ENCODE results near the gene UBASH3B.
"Not testable (repeated sequence)": the region's sequence is repeated elsewhere in the genome, so short reads cannot be mapped to it uniquely, and the experiment has no call there.

Gene UBASH3B

GRCh38 chr11:122822241-122822640 lies 166.7 kb downstream of the UBASH3B start:
- no peak for DNase-seq

DNA sequence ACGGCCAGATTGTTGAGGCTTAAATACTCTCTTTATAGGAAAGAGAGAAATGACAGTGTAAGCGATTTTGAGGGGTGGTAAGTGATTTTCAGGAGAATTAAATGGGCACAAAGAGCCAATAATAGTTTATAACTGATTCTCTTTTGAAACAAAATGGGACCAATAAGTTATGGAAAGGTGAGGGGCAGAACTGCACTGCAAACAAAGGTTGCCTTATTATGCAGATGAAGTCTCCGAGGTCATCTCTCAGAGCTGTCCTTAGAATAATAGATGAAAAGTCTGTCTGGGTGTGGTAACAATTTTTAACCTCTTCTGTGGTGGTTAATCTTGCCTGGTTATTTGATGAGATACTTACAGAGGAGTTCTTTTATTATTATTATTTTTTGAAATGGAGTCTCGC lies 168.0 kb downstream of the UBASH3B start:
- DNase-seq: no peak

GRCh38 chr11:122829371-122829770 lies 173.8 kb downstream of the UBASH3B start:
- not testable (repeated sequence) for DNase-seq

GRCh38 chr11:122832297-122832696 lies 176.8 kb downstream of the UBASH3B start:
- not testable (repeated sequence) for DNase-seq

- DNase-seq: no peak
These were observed 177.4 kb downstream of the UBASH3B start for GRCh38 chr11:122832721-122833470.

- DNase-seq: no peak
These were observed 178.4 kb downstream of the UBASH3B start for GRCh38 chr11:122833846-122834464.

DNA sequence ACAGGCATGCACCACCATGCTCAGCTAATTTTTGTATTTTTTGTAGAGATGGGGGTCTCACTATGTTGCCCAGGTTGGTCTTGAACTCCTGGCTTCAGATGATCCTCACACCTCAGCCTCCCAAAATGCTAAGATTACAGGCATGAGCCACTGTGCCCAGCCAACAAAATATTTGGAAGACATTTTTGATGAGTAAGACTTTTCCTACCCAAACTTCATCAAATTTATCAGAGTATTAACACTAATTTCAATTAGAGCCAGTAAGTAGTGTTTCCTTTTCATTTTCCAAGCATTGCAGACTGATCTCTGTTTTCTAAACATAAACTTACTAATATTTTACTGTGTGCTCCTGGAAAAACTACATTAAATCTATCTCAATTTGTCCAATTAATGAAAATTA lies 181.4 kb downstream of the UBASH3B start:
- DNase-seq: no peak

DNA sequence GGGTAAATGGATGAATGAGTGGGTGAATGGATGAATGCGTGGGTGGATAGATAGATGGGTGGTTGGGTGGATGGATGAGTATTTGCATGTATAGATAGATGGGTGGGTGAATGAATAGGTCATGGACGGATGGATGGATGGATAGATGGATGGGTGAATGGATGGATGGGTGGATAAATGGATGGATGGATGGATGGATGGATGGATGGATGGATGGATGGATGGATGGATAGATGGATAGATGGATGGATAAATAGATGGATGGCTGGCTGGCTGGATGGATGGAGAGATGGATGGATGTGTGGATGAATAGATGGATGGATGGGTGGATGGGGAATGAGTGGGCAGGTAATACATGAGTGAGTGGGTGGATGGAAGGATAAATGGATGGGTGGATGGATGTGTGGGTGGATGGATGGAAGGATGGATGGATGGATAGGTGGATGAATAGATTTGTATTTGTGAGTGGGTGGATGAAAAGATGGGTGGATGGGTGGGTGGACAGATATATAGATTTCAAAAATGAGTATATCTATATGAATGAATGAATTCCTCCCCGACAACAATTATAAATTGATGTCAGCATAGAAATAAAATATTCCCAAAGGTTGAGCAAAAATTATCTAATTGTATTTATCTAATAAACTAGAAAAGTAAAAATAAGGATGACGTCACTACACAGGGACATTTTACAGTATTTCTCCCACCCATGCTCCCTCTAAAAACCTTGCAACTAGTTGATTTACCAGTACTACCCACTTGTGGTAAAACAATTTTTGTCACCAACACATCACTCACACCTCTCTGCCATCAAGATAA lies 182.2 kb downstream of the UBASH3B start:
- DNase-seq: no peak

DNA sequence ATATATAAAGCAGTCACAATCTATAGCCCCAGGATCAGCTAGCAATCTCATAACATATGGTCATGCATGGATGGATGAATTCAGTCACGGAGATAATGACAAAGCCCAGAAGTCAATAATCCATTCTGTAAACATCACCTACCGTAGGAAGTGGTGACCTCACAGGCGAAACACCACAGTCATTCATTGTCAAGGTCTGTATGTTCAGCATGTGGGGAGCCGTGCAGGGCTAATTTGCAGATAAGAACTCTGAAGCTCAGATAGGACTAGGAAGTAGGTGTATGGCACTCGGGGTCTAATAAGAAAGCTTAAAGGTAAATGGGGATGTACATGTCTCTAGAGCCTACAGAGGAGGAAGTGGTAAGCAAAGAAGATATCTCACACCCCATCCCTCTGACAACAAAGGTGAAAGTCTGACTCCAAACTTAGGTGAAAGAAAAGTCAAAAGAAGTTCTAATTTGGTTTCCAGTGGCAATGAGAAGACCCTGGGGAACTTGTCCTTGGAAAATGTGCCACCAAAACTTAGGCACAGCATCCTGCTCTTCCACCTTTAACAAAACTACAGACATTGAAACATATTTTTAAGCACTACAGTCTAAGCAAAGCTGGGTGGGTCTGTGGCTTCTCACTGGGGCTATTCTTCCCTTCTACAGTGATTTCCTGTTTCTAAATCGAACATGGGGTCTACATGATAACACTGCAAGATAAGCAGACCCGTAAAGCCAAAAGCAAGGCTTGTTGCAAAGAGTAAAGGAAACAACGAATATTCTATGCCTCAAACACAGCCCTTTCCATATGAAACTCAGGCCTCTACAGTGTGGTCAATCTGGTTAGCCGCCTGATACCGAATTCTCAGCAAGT lies 188.0 kb downstream of the UBASH3B start:
- DNase-seq: no peak

DNA sequence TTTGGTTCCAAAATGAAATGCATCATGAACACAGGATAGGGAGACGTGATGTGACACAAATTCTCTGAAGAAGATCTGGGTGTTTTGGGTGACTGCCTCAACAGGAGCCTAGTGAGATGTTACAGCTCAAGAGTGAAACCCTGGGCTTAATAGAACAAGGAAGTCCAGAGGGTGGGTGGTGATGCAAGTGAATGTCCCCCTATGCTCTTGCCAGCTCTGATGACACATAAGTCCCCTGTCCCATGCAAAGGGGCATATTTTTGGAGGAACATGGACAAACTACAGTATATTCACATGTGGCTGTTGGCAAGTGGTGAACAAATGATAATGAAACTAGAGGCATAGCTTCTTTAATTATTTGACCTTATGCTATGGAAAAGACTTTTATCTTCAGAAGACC lies 191.9 kb downstream of the UBASH3B start:
- DNase-seq: no peak

- DNase-seq: no peak
These were observed 192.7 kb downstream of the UBASH3B start for GRCh38 chr11:122848186-122848585.

GRCh38 chr11:122850076-122850631 lies 194.6 kb downstream of the UBASH3B start:
- no peak for DNase-seq

DNA sequence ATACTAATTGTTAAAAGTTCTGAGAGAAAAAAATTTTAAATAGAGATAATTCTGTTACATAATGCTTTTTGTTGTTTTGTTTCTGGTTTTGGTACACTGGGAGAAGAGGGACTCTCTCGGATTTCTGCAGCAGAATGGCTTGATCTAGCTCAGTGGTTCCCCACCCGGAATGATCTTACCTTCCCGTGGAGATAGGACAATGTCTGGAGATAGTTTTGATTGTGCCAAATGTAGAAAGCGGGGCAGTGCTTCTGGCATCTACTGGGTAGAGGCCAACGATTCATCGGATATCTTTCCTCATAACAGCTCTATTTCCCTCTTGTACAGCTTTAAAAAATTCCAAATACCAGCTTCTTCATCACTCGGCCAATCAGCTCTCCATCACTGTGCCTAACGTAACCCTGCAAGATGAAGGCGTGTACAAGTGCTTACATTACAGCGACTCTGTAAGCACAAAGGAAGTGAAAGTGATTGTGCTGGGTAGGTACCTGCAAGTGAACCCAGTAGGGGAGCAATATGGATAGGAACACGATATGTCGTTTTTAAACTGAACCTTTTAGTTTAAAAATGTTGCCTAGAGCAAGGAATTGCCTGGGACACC lies 195.9 kb downstream of the UBASH3B start:
- DNase-seq: no peak

DNA sequence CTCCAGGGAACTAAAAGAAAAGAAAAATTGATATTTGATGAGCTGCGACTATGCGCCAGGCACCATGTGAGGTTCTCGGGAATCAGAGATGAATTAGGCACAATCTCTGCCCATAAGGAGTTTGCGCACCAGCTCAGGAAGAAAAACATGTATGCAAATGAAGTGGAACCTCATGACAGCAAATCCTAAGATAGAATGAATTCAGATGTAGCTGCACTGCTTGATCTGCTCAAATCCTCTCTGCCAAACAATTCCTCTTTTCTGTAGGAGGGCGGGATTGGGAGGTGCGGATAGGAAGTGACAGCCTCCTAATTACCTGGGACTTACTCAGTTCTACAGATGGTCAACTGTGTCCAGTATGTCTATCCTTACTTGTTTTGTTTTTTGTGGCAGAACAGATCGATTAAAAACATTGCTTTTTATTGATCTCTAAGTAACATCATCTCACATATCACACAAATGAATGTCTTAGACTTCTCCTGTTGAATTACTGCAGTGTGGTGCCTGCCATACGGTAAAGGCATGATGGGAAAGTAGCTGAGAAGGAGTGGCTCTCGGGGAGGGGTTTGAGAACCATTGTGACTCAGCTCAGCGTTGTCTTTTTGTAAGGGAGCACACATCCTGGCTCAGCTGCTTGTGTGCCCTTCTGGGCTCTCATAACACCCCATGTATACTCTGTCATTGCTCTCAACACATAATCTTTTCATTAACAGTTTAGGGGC lies 196.7 kb downstream of the UBASH3B start:
- no peak for DNase-seq

- no peak for DNase-seq
These were observed 197.3 kb downstream of the UBASH3B start for GRCh38 chr11:122852796-122853160.

DNA sequence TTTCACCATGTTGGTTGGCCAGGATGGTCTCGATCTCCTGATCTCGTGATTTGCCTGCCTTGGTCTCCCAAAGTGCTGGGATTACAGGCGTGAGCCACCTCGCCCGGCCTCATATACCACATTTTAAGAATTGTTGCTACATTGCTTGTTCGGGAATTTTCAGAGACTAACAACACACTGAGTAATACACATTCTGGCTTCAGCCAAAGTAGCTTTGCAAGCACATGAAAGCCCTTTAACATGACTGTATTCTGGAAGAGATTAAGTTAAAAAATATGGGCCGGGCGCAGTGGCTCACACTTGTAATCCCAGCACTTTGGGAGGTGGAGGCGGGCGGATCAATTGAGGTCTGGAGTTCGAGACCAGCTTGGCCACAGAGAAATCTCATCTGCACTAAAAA lies 197.7 kb downstream of the UBASH3B start:
- no peak for DNase-seq

DNA sequence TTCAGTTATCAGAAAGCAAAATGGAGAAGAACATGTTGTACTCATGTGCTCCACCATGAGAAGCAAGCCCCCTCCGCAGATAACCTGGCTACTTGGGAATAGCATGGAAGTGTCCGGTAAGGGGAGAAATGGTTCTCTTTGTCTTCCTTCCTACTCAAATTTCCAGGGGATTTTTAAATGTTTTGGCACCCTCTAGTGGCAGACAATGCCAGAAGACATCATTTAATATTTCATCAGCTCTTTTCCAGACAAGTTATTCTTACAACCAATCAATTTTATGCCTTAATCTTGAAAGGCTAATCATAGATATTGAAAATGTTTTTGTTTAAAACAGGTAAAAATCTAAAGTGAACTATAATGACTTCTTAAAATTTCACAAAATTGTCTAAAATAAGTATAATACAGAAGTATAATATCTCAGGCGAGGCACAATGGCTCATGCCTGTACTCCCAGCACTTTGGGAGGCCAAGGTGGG lies 198.5 kb downstream of the UBASH3B start:
- DNase-seq: peak; percentile 29

DNA sequence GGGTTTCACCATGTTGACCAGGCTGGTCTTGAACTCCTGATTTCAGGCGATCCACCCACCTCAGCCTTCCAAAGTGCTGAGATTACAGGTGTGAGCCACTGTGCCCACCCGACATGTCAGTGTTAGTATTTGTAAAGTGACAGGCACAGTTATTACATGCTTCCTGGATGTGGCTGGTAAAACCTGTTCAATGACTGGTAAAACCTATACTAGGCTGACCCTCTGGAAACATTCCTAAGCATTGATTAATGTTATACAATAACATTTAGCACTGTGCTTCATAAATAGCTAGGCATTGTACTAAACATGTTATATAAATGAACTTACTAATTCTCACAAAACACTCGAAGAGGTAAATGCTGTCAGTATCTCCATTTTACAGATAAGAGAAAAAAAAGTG lies 206.1 kb downstream of the UBASH3B start:
- no peak for DNase-seq

DNA sequence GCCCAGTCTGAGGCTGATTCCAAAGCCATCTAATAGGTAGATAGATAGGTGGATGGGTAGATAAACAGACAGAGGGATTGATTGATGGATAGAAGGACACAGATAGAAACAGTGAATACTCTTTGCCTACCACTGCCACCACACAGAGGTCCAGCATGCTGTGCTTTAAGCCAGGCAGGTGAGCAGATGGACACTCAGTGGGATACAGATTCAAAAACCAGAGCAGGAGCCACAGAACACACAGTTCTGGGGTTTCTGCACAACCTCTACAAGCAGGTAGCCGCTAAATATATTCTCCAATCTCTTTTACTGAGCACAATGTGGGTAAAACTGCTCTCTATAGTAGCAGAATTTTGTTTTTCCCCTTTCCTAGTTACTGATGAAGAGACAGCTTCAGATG lies 206.6 kb downstream of the UBASH3B start:
- no peak for DNase-seq

GRCh38 chr11:122863154-122863553 lies 207.6 kb downstream of the UBASH3B start:
- not testable (repeated sequence) for DNase-seq

- DNase-seq: no peak
These were observed 208.3 kb downstream of the UBASH3B start for GRCh38 chr11:122863704-122864326.
